T-cell (primary cell): ENCODE data around the gene BRD3OS. TPM values are rescaled to one million over a fixed set of nuclear protein-coding genes. Genes with fewer than 3 reads are reported as not detected.
"Not testable (repeated sequence)": the region's sequence is repeated elsewhere in the genome, so short reads cannot be mapped to it uniquely, and the experiment has no call there.

Experiments used
- ATAC-seq, 4 experiments: fragments of 200-7000 bp in 3 of 4; fragments of 150-1000 bp in 1 of 4; cut with Tn5 transposase; replicated peaks in 1 of 4; 1 replicate in 3 of 4; 2 replicates in 1 of 4; pipeline ENCODE4 v1.10.0; 2021; ENCODE audit warnings: moderate library complexity in 3 of 4, mild to moderate bottlenecking in 2 of 4, moderate number of reproducible peaks in 1 of 4
- CTCF ChIA-PET, 2 donors: fragments of 300-600 bp; sonication (Branson Sonifier 250); formaldehyde crosslinking; loops; one replicate each; lab custom pipeline; 2022; ENCODE audit warnings: antibody characterized with exemption in 2 of 2; lab: Charles Lee
- POLR2A ChIA-PET, 2 donors: fragments of 300-600 bp; sonication (Branson Sonifier 250); formaldehyde crosslinking; loops; one replicate each; lab custom pipeline; 2022; ENCODE audit warnings: antibody characterized with exemption in 2 of 2; lab: Charles Lee
- DNase-seq, 35 experiments: peaks; one replicate each; pipeline versions ENCODE4 v3.0.0 to v3.0.0-alpha.2; 2013 to 2023
- H3K27ac ChIP-seq: one replicate; pipeline ENCODE4 v1.5.1; 2013; ENCODE audit warnings: low read length
- H3K27me3 ChIP-seq, 2 experiments: replicated peaks in 1 of 2; 1 replicate in 1 of 2; 2 replicates in 1 of 2; pipeline versions ENCODE4 v1.6.1 to v1.7.0; 2013; ENCODE audit warnings: low read length in 1 of 2, mixed read lengths in 1 of 2; ENCODE audit not compliant: control insufficient read depth in 2 of 2, insufficient read depth in 2 of 2; ENCODE audit errors: extremely low read depth in 1 of 2
- H3K36me3 ChIP-seq, 2 donors: 1 replicate in 1 of 2; 2 replicates in 1 of 2; pipeline versions ENCODE4 v1.6.1 to v1.7.0; 2013; ENCODE audit warnings: low read length in 1 of 2; ENCODE audit not compliant: control insufficient read depth in 2 of 2, insufficient read depth in 1 of 2; ENCODE audit errors: extremely low read depth in 1 of 2
- H3K4me1 ChIP-seq, 2 experiments: 1 replicate in 1 of 2; 2 replicates in 1 of 2; pipeline versions ENCODE4 v1.6.1 to v1.7.0; 2013; ENCODE audit warnings: low read length in 2 of 2, mixed read lengths in 1 of 2; ENCODE audit not compliant: insufficient read depth in 2 of 2, control insufficient read depth in 1 of 2; ENCODE audit errors: extremely low read depth in 1 of 2
- H3K4me3 ChIP-seq, 2 donors: 1 replicate in 1 of 2; 2 replicates in 1 of 2; pipeline versions ENCODE4 v1.5.1 to v1.7.0; 2013; ENCODE audit warnings: mild to moderate bottlenecking in 2 of 2, low read length in 1 of 2, moderate library complexity in 1 of 2; ENCODE audit not compliant: control insufficient read depth in 1 of 2; ENCODE audit errors: extremely low read depth in 1 of 2
- H3K9me3 ChIP-seq: 2 replicates; pipeline ENCODE4 v1.7.0; 2013
- H3K27ac Mint-ChIP-seq, 2 donors: one replicate each; pipeline ENCODE4 v1.8.0; 2020 to 2021; ENCODE audit warnings: mild to moderate bottlenecking in 2 of 2, mixed read lengths in 2 of 2
- H3K27me3 Mint-ChIP-seq, 2 donors: one replicate each; pipeline ENCODE4 v1.8.0; 2021 to 2022; ENCODE audit warnings: mixed read lengths in 2 of 2
- H3K36me3 Mint-ChIP-seq: one replicate; pipeline ENCODE4 v1.8.0; 2021; ENCODE audit warnings: mixed read lengths
- H3K4me1 Mint-ChIP-seq, 3 donors: one replicate each; pipeline ENCODE4 v1.8.0; 2020 to 2022; ENCODE audit warnings: mixed read lengths in 3 of 3, mild to moderate bottlenecking in 1 of 3
- H3K4me3 Mint-ChIP-seq, 3 donors: one replicate each; pipeline ENCODE4 v1.8.0; 2020 to 2022; ENCODE audit warnings: mild to moderate bottlenecking in 3 of 3, mixed read lengths in 3 of 3, moderate library complexity in 3 of 3
- H3K9me3 Mint-ChIP-seq, 3 donors: one replicate each; pipeline ENCODE4 v1.8.0; 2020 to 2022; ENCODE audit warnings: mixed read lengths in 3 of 3
- WGBS: methylation state at CpG from one replicate; pipeline ENCODE4 v1.1.5; 2013; ENCODE audit warnings: missing lambda C conversion rate; ENCODE audit not compliant: insufficient coverage; 5-methylcytosine and 5-hydroxymethylcytosine counted together
- total RNA-seq, 35 experiments: library from RNA in 6 of 35; stranded (reverse) in 6 of 35; fragments of 120-200 nt in 1 of 35; gene quantifications; one replicate each; pipeline versions ENCODE4 v1.2.1 to v1.2.4 and lab custom pipeline; 2013 to 2026

The BRD3OS gene
- total RNA-seq, 5 donors from 2014 or later (not counting 1 experiment from before 2014, with no cell fraction given), result 8.4 to 18.0 (median 16.5) TPM

DNA sequence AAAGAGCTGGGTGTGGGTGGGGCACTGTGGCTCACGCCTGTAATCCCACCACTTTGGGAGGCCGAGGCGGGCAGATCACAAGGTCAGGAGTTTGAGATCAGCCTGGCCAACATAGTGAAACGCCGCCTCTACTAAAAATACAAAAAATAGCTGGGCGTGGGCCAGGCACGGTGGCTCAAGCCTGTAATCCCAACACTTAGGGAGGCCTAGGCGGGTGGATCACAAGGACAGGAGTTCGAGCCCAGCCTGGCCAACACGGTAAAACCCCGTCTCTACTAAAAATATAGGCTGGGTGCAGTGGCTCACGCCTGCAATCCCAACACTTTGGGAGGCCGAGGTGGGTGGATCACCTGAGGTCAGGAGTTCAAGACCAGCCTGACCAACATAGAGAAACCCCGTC, 36.5 kb upstream of the BRD3OS start:
- ATAC-seq, H3K27me3 Mint-ChIP-seq, H3K27ac Mint-ChIP-seq, CTCF ChIA-PET, H3K4me3 Mint-ChIP-seq, H3K36me3 Mint-ChIP-seq, H3K27ac ChIP-seq, DNase-seq, H3K9me3 Mint-ChIP-seq, H3K36me3 ChIP-seq, H3K9me3 ChIP-seq, H3K4me3 ChIP-seq, H3K4me1 Mint-ChIP-seq: not testable (repeated sequence)
- POLR2A ChIA-PET, result interaction anchor here in 1 of 2 donors (0.6 kb wide), 1 partner anchor 119 kb away, joined by 5 read pairs; no protein-coding TSS in a partner anchor
- H3K27me3 ChIP-seq, result peaks cover 0 to 28% of the 10 kb centered on the region in 2 experiments
- WGBS, result 95% methylated on average over 10 of the region's 14 CpGs
- peaks cover 0 to 18% of the 10 kb centered on the region in 2 experiments for H3K4me1 ChIP-seq

DNA sequence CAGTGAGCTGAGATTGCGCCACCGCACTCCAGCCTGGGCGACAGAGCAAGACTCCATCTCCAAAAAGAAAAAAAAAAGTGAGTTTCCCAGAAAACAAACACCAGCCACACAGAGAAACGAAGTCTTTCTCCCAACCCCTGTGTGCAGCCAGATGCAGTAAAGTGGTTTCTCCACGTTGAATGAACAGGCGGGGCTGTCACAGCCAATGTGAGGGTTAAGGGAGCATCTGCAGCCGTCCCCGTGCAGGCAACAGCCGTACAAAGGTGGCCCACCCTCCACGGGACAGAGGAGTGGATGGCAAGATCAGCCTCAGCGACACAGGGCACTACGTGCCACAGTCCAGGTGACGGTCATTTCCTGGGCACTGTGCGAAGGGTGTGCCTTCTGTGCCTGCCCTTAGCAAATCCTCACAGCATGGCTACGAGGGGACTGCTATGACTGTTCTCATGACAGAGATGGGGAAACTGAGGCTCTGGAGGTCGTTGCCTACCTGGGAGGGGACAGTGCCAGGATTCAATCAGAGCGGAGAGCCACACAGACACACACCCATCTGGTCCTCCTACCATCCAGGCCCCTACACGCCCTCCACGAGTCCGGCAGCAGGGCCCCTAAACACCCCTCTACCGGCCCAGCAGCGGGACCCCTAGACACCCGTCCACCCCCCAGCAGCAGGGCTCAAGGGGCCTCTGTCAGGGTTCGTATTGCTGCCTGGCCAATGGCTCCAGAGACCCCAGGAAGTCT, 35.5 kb upstream of the BRD3OS start:
- H3K27me3 ChIP-seq, result peaks cover 0 to 35% of the 10 kb centered on the region in 2 experiments
- no peak overlapping the region for H3K27ac Mint-ChIP-seq
- H3K4me1 ChIP-seq, result peaks cover 0 to 28% of the 10 kb centered on the region in 2 experiments
- ChIA-PET POLR2A (no interaction called here), CTCF (interaction anchor here in 1 of 2 donors (0.6 kb wide), 1 partner anchor 38 kb away, joined by 3 read pairs; no protein-coding TSS in a partner anchor)
- no peak overlapping the region for H3K27ac ChIP-seq
- peak overlapping the region in 2 of 3 donors; percentile 37 to 45 for H3K4me3 Mint-ChIP-seq
- peaks cover 0 to 8% of the 10 kb centered on the region in 2 donors for H3K27me3 Mint-ChIP-seq
- H3K9me3 ChIP-seq, result no peaks in the 10 kb centered on the region
- H3K9me3 Mint-ChIP-seq, result no peaks in the 10 kb centered on the region
- H3K4me3 ChIP-seq, result no peak overlapping the region
- 89% methylated on average over 16 of the region's 24 CpGs for WGBS
- DNase-seq (no peak), ATAC-seq (no peak)
- no peaks in the 10 kb centered on the region for H3K36me3 ChIP-seq
- peaks cover 0 to 12% (median 9%) of the 10 kb centered on the region in 3 donors for H3K4me1 Mint-ChIP-seq
- no peaks in the 10 kb centered on the region for H3K36me3 Mint-ChIP-seq

GRCh38 chr9:133990366-133991213, 34.7 kb upstream of the BRD3OS start:
- Histone ChIP-seq H3K4me3 (no peak overlapping the region), H3K4me1 (peaks cover 0 to 28% of the 10 kb centered on the region in 2 experiments), H3K27ac (no peak overlapping the region), H3K36me3 (no peaks in the 10 kb centered on the region), H3K27me3 (peaks cover 0 to 42% of the 10 kb centered on the region in 2 experiments), H3K9me3 (no peaks in the 10 kb centered on the region)
- H3K4me3 Mint-ChIP-seq, result peak overlapping the region; percentile 47 to 68 (median 60)
- peaks cover 0 to 12% (median 9%) of the 10 kb centered on the region in 3 donors for H3K4me1 Mint-ChIP-seq
- H3K36me3 Mint-ChIP-seq, result no peaks in the 10 kb centered on the region
- H3K9me3 Mint-ChIP-seq, result no peaks in the 10 kb centered on the region
- DNase-seq (no peak), ATAC-seq (no peak)
- peaks cover 0 to 8% of the 10 kb centered on the region in 2 donors for H3K27me3 Mint-ChIP-seq
- H3K27ac Mint-ChIP-seq, result no peak overlapping the region
- 68% methylated on average over 30 of the region's 31 CpGs for WGBS
- ChIA-PET CTCF (no interaction called here), POLR2A (no interaction called here)

- Histone ChIP-seq H3K4me3 (no peak overlapping the region), H3K9me3 (no peaks in the 10 kb centered on the region), H3K27ac (no peak overlapping the region), H3K36me3 (no peaks in the 10 kb centered on the region), H3K4me1 (peaks cover 0 to 28% of the 10 kb centered on the region in 2 experiments), H3K27me3 (peaks cover 0 to 42% of the 10 kb centered on the region in 2 experiments)
- POLR2A ChIA-PET, result no interaction called here
- H3K4me3 Mint-ChIP-seq, result peak overlapping the region; percentile 47 to 68 (median 60)
- H3K4me1 Mint-ChIP-seq, result peaks cover 0 to 12% (median 9%) of the 10 kb centered on the region in 3 donors
- H3K27me3 Mint-ChIP-seq, result peaks cover 0 to 8% of the 10 kb centered on the region in 2 donors
- H3K9me3 Mint-ChIP-seq, result no peaks in the 10 kb centered on the region
- DNase-seq, result peak in 2 of 35 experiments; percentile 13 to 14
- no peak overlapping the region for H3K27ac Mint-ChIP-seq
- 4% methylated on average over 75 of the region's 82 CpGs for WGBS
- ATAC-seq, result no peak
- no peaks in the 10 kb centered on the region for H3K36me3 Mint-ChIP-seq
- CTCF ChIA-PET, result no interaction called here
Observed at GRCh38 chr9:133991214-133991921, 33.9 kb upstream of the BRD3OS start.

DNA sequence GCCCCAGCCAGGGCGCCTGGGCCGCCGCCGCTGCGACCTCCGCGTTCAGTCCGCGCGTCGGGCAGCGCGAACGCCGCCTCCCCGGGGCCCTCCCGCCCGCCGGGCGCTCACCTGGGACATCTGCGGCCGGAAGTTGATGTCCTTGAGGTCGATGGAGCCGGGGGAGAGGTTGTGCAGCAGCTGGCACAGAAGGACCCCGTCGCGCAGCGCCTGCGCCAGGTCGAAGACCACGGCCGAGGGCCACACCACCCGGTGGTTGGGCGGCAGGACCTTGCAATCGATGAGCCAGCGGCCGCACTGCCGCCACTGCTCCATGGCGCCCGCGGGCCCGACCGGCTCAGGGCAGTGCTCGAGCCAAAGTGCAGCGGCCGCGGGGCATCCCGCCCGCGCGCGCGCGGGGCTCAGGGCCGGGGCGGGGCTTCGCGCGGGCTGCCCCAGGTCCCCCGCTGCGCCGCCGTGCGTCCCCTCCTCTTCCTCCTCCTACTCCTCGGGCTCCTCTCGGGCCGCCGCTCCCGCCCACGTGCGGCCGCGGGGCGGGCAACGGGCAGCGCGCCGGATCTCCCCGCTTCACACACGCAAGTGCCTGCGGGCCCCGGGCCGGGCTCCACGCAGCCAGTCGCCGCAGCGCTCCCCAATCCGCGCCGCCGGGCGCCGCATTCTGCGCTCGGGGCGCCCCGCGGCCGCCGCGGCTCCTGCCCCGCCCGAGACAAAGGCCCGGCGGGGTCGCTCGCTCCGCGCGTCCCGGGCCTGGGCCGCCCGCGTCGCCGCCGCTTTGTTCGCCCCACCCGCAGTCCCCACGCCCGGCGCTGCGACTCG, 33.1 kb upstream of the BRD3OS start, which contains the start of gene VAV2:
Gene VAV2, minus strand, starts transcription at position 361 of the 816 bp plus-strand sequence. Its CDS starts 46 bp downstream, at position 315.
- CTCF ChIA-PET, result no interaction called here
- Mint-ChIP-seq H3K4me3 (peak within 1 kb of the TSS; percentile 68 to 79 (median 69)), H3K9me3 (no peaks in the 10 kb centered on the region), H3K27me3 (peaks cover 0 to 8% of the 10 kb centered on the region in 2 donors), H3K36me3 (no peaks in the 10 kb centered on the region), H3K27ac (no peak within 1 kb of the TSS), H3K4me1 (peaks cover 0 to 12% (median 9%) of the 10 kb centered on the region in 3 donors)
- DNase-seq, result peak in 16 of 35 experiments; percentile 5 to 60 (median 23)
- POLR2A ChIA-PET, result no interaction called here
- Histone ChIP-seq H3K4me1 (peaks cover 0 to 28% of the 10 kb centered on the region in 2 experiments), H3K27ac (no peak within 1 kb of the TSS), H3K27me3 (peaks cover 0 to 46% of the 10 kb centered on the region in 2 experiments), H3K4me3 (peak within 1 kb of the TSS; percentile 74 to 84), H3K36me3 (no peaks in the 10 kb centered on the region), H3K9me3 (no peaks in the 10 kb centered on the region)
- WGBS, result under 1% methylated on average over 123 of the region's 124 CpGs
- ATAC-seq, result peak; percentile 56 to 63 (median 61)
